Thoracic aorta (tissue), 2 donors: ENCODE data around the gene SSR2. TPM values are rescaled to one million over a fixed set of nuclear protein-coding genes. Genes with fewer than 3 reads are reported as not detected.

Experiments
- ATAC-seq: fragments of 150-250 bp; one replicate; pipeline ENCODE4 v1.8.0; 2017; ENCODE audit warnings: low read depth; ENCODE audit not compliant: insufficient number of reproducible peaks, low FRiP score
- DNase-seq: peaks from one replicate; pipeline ENCODE4 v3.0.0-alpha.2; 2020; ENCODE audit warnings: low spot score
- H3K27ac ChIP-seq, 2 donors: fragments of 200-600 bp; sonication (generic); 1 replicate in 1 of 2; 2 replicates in 1 of 2; pipeline ENCODE4 v1.5.1; 2016; ENCODE audit warnings: mild to moderate bottlenecking in 2 of 2, moderate library complexity in 2 of 2
- H3K27me3 ChIP-seq: fragments of 200-600 bp; sonication (generic); replicated peaks from 2 replicates; pipeline ENCODE4 v1.6.0; 2016; ENCODE audit warnings: mild to moderate bottlenecking; ENCODE audit not compliant: insufficient read depth
- H3K36me3 ChIP-seq: fragments of 200-600 bp; sonication (generic); one replicate; pipeline ENCODE4 v1.5.1; 2016
- H3K4me1 ChIP-seq, 2 donors: fragments of 200-600 bp; sonication (generic); 1 replicate in 1 of 2; 2 replicates in 1 of 2; pipeline versions ENCODE4 v1.5.1 to v1.6.0; 2016; ENCODE audit warnings: low read depth in 2 of 2, mild to moderate bottlenecking in 1 of 2; ENCODE audit not compliant: control insufficient read depth in 1 of 2
- H3K4me3 ChIP-seq: fragments of 200-600 bp; sonication (generic); 2 replicates; pipeline ENCODE4 v1.5.1; 2016; ENCODE audit warnings: mild to moderate bottlenecking
- H3K9me3 ChIP-seq: fragments of 200-600 bp; sonication (generic); 2 replicates; pipeline ENCODE4 v1.5.1; 2016
- CTCF ChIP-seq: fragments of 200-600 bp; sonication (generic); IDR thresholded peaks from one replicate; pipeline ENCODE4 v1.5.1; 2019; ENCODE audit warnings: antibody characterized with exemption
- total RNA-seq, 2 donors: library from RNA; depleted of rRNA; stranded (reverse); fragments of >200 nt; gene quantifications; one replicate each; pipeline versions ENCODE4 v1.1.0 to v1.2.3, GENCODE V29; 2016

The SSR2 gene
- total RNA-seq, 2 donors from 2014 or later: 132 to 241 TPM

- peak overlapping the region; percentile 30 for H3K4me3 ChIP-seq
- H3K36me3 ChIP-seq: no peaks in the 10 kb centered on the region
- H3K4me1 ChIP-seq: peaks cover 25 to 80% of the 10 kb centered on the region in 2 donors
- no peaks in the 10 kb centered on the region for H3K27me3 ChIP-seq
- no peak for DNase-seq
- ATAC-seq: peak; percentile 26
- no peaks in the 10 kb centered on the region for H3K9me3 ChIP-seq
- no peak for TF ChIP-seq CTCF
- H3K27ac ChIP-seq: peak overlapping the region; percentile 96 to 97
These were observed 37.3 kb downstream of the SSR2 start for GRCh38 chr1:155983191-155984024.

- H3K4me1 ChIP-seq: peaks cover 25 to 70% of the 10 kb centered on the region in 2 donors
- ATAC-seq (no peak), DNase-seq (no peak)
- no peak overlapping the region for H3K4me3 ChIP-seq
- no peaks in the 10 kb centered on the region for H3K9me3 ChIP-seq
- no peaks in the 10 kb centered on the region for H3K36me3 ChIP-seq
- peak overlapping the region; percentile 96 to 97 for H3K27ac ChIP-seq
- no peaks in the 10 kb centered on the region for H3K27me3 ChIP-seq
- TF ChIP-seq CTCF: no peak
These were observed 38.6 kb downstream of the SSR2 start for GRCh38 chr1:155982106-155982505.

- no peaks in the 10 kb centered on the region for H3K36me3 ChIP-seq
- no peak overlapping the region for H3K4me3 ChIP-seq
- no peaks in the 10 kb centered on the region for H3K27me3 ChIP-seq
- H3K9me3 ChIP-seq: no peaks in the 10 kb centered on the region
- ATAC-seq (no peak), DNase-seq (no peak)
- TF ChIP-seq CTCF: no peak
- H3K4me1 ChIP-seq: peaks cover 25 to 64% of the 10 kb centered on the region in 2 donors
- H3K27ac ChIP-seq: peak overlapping the region; percentile 96 to 97
These were observed 39.3 kb downstream of the SSR2 start for GRCh38 chr1:155981266-155982088.

GRCh38 chr1:155979597-155980343 is 41.0 kb downstream of the SSR2 start:
- no peaks in the 10 kb centered on the region for H3K36me3 ChIP-seq
- H3K9me3 ChIP-seq: no peaks in the 10 kb centered on the region
- no peaks in the 10 kb centered on the region for H3K27me3 ChIP-seq
- H3K4me3 ChIP-seq: peak overlapping the region; percentile 95
- peak overlapping the region; percentile 96 to 97 for H3K27ac ChIP-seq
- no peak for TF ChIP-seq CTCF
- peaks cover 34 to 75% of the 10 kb centered on the region in 2 donors for H3K4me1 ChIP-seq
- ATAC-seq: peak; percentile 34
- no peak for DNase-seq
